H1 (cell line): ENCODE measurements around the gene GPSM1. TPM values are rescaled to one million over a fixed set of nuclear protein-coding genes. Genes with fewer than 3 reads are reported as not detected.

Experiments used
- CTCF ChIA-PET: fragments of 300-600 bp; sonication (Branson Sonifier 250); formaldehyde crosslinking; loops from one replicate; lab custom pipeline; 2021; ENCODE audit not compliant: partially characterized antibody; lab: Charles Lee
- POLR2A ChIA-PET: fragments of 300-600 bp; sonication (Branson Sonifier 250); formaldehyde crosslinking; loops from one replicate; lab custom pipeline; 2021; ENCODE audit warnings: inconsistent platforms; ENCODE audit not compliant: partially characterized antibody; lab: Charles Lee
- DNase-seq, 2 experiments: peaks; one replicate each; pipeline versions ENCODE4 v3.0.0 to v3.0.0-alpha.2; 2010 to 2022; ENCODE audit warnings: low spot score in 2 of 2, low read depth in 1 of 2, mixed read lengths in 1 of 2
- FAIRE-seq: peaks from 2 replicates; lab custom pipeline; 2011; peaks lifted over from hg19 to GRCh38; lab: Jason Lieb, UNC
- H2AFZ ChIP-seq: 2 replicates; pipeline ENCODE4 v1.8.1; 2012; ENCODE audit warnings: low read length, inconsistent platforms
- H2AK5ac ChIP-seq: 2 replicates; pipeline ENCODE4 v1.6.1; 2013; ENCODE audit warnings: low read depth, low read length
- H2BK120ac ChIP-seq: replicated peaks from 2 replicates; pipeline ENCODE3; 2013; ENCODE audit warnings: low read depth, low read length, inconsistent platforms
- H2BK12ac ChIP-seq: 2 replicates; pipeline ENCODE4 v1.6.1; 2013; ENCODE audit warnings: low read depth, low read length
- H2BK15ac ChIP-seq: 2 replicates; pipeline ENCODE4 v1.6.1; 2013; ENCODE audit warnings: low read length
- H2BK20ac ChIP-seq: 2 replicates; pipeline ENCODE4 v1.6.1; 2013; ENCODE audit warnings: low read length
- H2BK5ac ChIP-seq: 2 replicates; pipeline ENCODE4 v1.6.1; 2013; ENCODE audit warnings: low read depth, low read length
- H3K14ac ChIP-seq: 2 replicates; pipeline ENCODE4 v1.6.1; 2013; ENCODE audit warnings: inconsistent platforms; ENCODE audit not compliant: insufficient read length
- H3K18ac ChIP-seq: 2 replicates; pipeline ENCODE4 v1.6.1; 2013; ENCODE audit warnings: low read length; ENCODE audit errors: extremely low read depth
- H3K23ac ChIP-seq: 2 replicates; pipeline ENCODE4 v1.6.1; 2013; ENCODE audit warnings: inconsistent platforms; ENCODE audit not compliant: insufficient read length
- H3K23me2 ChIP-seq: 2 replicates; pipeline ENCODE4 v1.6.1; 2013; ENCODE audit warnings: low read depth, low read length
- H3K27ac ChIP-seq: 2 replicates; pipeline ENCODE4 v1.6.1; 2011; ENCODE audit warnings: low read depth, low read length, inconsistent platforms
- H3K27me3 ChIP-seq, 4 experiments: replicated peaks in 1 of 4; 1 replicate in 1 of 4; 2 replicates in 3 of 4; pipeline versions ENCODE4 v1.6.1 to v1.8.1; 2011 to 2013; ENCODE audit warnings: low read length in 3 of 4, mild to moderate bottlenecking in 3 of 4, inconsistent platforms in 2 of 4, mixed read lengths in 2 of 4, moderate library complexity in 1 of 4; ENCODE audit not compliant: control insufficient read depth in 3 of 4, insufficient read depth in 3 of 4; ENCODE audit errors: extremely low read depth in 1 of 4
- H3K36me3 ChIP-seq, 4 experiments: 2 replicates each; pipeline versions ENCODE4 v1.6.1 to v1.8.1; 2011 to 2013; ENCODE audit warnings: mild to moderate bottlenecking in 4 of 4, low read length in 3 of 4, moderate library complexity in 2 of 4, control low read depth in 1 of 4, inconsistent platforms in 1 of 4; ENCODE audit not compliant: insufficient read depth in 4 of 4, control insufficient read depth in 2 of 4
- H3K4ac ChIP-seq: replicated peaks from 2 replicates; pipeline ENCODE3; 2013; ENCODE audit warnings: low read length, low read depth, mixed read lengths, inconsistent platforms; ENCODE audit not compliant: insufficient read length
- H3K4me1 ChIP-seq, 4 experiments: replicated peaks in 1 of 4; 1 replicate in 1 of 4; 2 replicates in 3 of 4; pipeline versions ENCODE4 v1.6.1 to v1.8.1; 2011 to 2013; ENCODE audit warnings: low read length in 3 of 4, inconsistent platforms in 2 of 4, mixed read lengths in 1 of 4; ENCODE audit not compliant: insufficient read depth in 4 of 4, control insufficient read depth in 3 of 4
- H3K4me2 ChIP-seq, 2 experiments: 2 replicates each; pipeline versions ENCODE4 v1.6.1 to v1.8.1; 2011 to 2013; ENCODE audit warnings: low read depth in 2 of 2, low read length in 2 of 2, control low read depth in 1 of 2, inconsistent platforms in 1 of 2, mild to moderate bottlenecking in 1 of 2; ENCODE audit not compliant: insufficient read depth in 1 of 2
- H3K4me3 ChIP-seq, 4 experiments: fragments of 200-600, 300-600 bp in 1 of 4; sonication (generic), shearing (Covaris generic), sonication (Bioruptor Twin) in 1 of 4; 2 replicates each; pipeline versions ENCODE4 v1.5.1 to v1.8.1; 2011 to 2016; ENCODE audit warnings: low read length in 4 of 4, low read depth in 3 of 4, control low read depth in 2 of 4, inconsistent platforms in 2 of 4, mild to moderate bottlenecking in 2 of 4, mixed read lengths in 1 of 4, moderate library complexity in 1 of 4; ENCODE audit not compliant: insufficient read depth in 2 of 4; ENCODE audit errors: extremely low read depth in 1 of 4
- H3K56ac ChIP-seq: replicated peaks from 2 replicates; pipeline ENCODE3; 2013; ENCODE audit warnings: low read depth, mild to moderate bottlenecking, mixed read lengths, low read length, inconsistent platforms; ENCODE audit not compliant: insufficient read length
- H3K79me1 ChIP-seq: 2 replicates; pipeline ENCODE4 v1.6.1; 2013; ENCODE audit warnings: low read depth, low read length, control low read depth
- H3K79me2 ChIP-seq, 2 experiments: 2 replicates each; pipeline versions ENCODE4 v1.6.1 to v1.8.1; 2012 to 2013; ENCODE audit warnings: low read length in 2 of 2, mild to moderate bottlenecking in 2 of 2, inconsistent platforms in 1 of 2; ENCODE audit not compliant: insufficient read depth in 2 of 2, control insufficient read depth in 1 of 2
- H3K9ac ChIP-seq, 4 experiments: replicated peaks in 1 of 4; 1 replicate in 1 of 4; 2 replicates in 3 of 4; pipeline versions ENCODE4 v1.6.1 to v1.8.1; 2011 to 2013; ENCODE audit warnings: low read depth in 3 of 4, low read length in 3 of 4, control low read depth in 2 of 4, mild to moderate bottlenecking in 2 of 4, moderate library complexity in 2 of 4, inconsistent platforms in 1 of 4; ENCODE audit errors: extremely low read depth in 1 of 4
- H3K9me3 ChIP-seq, 2 experiments: 2 replicates each; pipeline versions ENCODE4 v1.6.1 to v1.8.1; 2012 to 2013; ENCODE audit warnings: mild to moderate bottlenecking in 2 of 2, moderate library complexity in 2 of 2, control low read depth in 1 of 2, inconsistent platforms in 1 of 2, low read depth in 1 of 2, low read length in 1 of 2, mixed read lengths in 1 of 2; ENCODE audit not compliant: insufficient read depth in 2 of 2
- H4K20me1 ChIP-seq, 2 experiments: replicated peaks in 1 of 2; 2 replicates each; pipeline versions ENCODE3 to v1.8.1; 2011 to 2013; ENCODE audit warnings: inconsistent platforms in 2 of 2, low read length in 2 of 2, mild to moderate bottlenecking in 1 of 2; ENCODE audit not compliant: insufficient read depth in 2 of 2, control insufficient read depth in 1 of 2
- H4K5ac ChIP-seq: 2 replicates; pipeline ENCODE4 v1.6.1; 2013; ENCODE audit warnings: low read length, low read depth, mixed read lengths, inconsistent platforms; ENCODE audit not compliant: insufficient read length
- H4K8ac ChIP-seq: 2 replicates; pipeline ENCODE4 v1.8.0; 2013; ENCODE audit warnings: mild to moderate bottlenecking, moderate library complexity, low read length, inconsistent platforms; ENCODE audit not compliant: insufficient read depth; ENCODE audit errors: extremely low read depth
- H4K91ac ChIP-seq: replicated peaks from 2 replicates; pipeline ENCODE3; 2013; ENCODE audit warnings: low read length, mixed read lengths, inconsistent platforms; ENCODE audit not compliant: insufficient read length
- BACH1 ChIP-seq: IDR thresholded peaks from 2 replicates; pipeline ENCODE4 v1.6.1; 2012; ENCODE audit warnings: low read length, improper control_type of control experiment
- BRCA1 ChIP-seq: IDR thresholded peaks from 2 replicates; pipeline ENCODE4 v1.6.1; 2012; ENCODE audit warnings: low read depth, low read length, improper control_type of control experiment
- KDM5A ChIP-seq: fragments of 200-600 bp; IDR thresholded peaks from 2 replicates; pipeline ENCODE4 v1.7.1; 2012; ENCODE audit warnings: mild to moderate bottlenecking, low read length, inconsistent platforms, mixed read lengths
- SAP30 ChIP-seq: fragments of 300-600 bp; sonication (generic); IDR thresholded peaks from 2 replicates; pipeline ENCODE4 v1.7.1; 2012; ENCODE audit warnings: low read length, moderate library complexity, mild to moderate bottlenecking, inconsistent platforms; ENCODE audit not compliant: insufficient read depth, insufficient replicate concordance
- SP4 ChIP-seq: IDR thresholded peaks from 2 replicates; pipeline ENCODE4 v1.6.1; 2012; ENCODE audit warnings: low read length, inconsistent platforms
- SRF ChIP-seq: IDR thresholded peaks from 2 replicates; pipeline ENCODE4 v1.6.1; 2011; ENCODE audit warnings: mild to moderate bottlenecking, low read depth, low read length, moderate library complexity
- TEAD4 ChIP-seq: IDR thresholded peaks from 2 replicates; pipeline ENCODE4 v1.6.1; 2012; ENCODE audit warnings: low read depth, low read length, inconsistent platforms, mixed read lengths
- WGBS, 2 experiments: shearing (Covaris generic) in 1 of 2; methylation state at CpG; one replicate each; pipeline versions ENCODE4 v1.1.6 to v1.1.7; 2013 to 2015; ENCODE audit warnings: low lambda C conversion rate in 2 of 2, mixed read lengths in 2 of 2, inconsistent platforms in 1 of 2, low coverage in 1 of 2, missing lambda C conversion rate in 1 of 2; ENCODE audit not compliant: insufficient replicate concordance in 2 of 2, insufficient coverage in 1 of 2, insufficient read length in 1 of 2; ENCODE audit errors: extremely low coverage in 1 of 2, missing lambda C conversion rate in 1 of 2; 5-methylcytosine and 5-hydroxymethylcytosine counted together
- polyA plus RNA-seq, 7 experiments: library from polyadenylated mRNA; depleted of rRNA in 3 of 7; stranded (reverse) in 5 of 7; unstranded in 2 of 7; fragments of >200 nt in 5 of 7; fragments of 200-250 nt in 2 of 7; gene quantifications; 1 replicate in 5 of 7; 2 replicates in 1 of 7; 4 replicates in 1 of 7; pipeline versions ENCODE4 v1.2.1 to v1.2.3, GENCODE V29; 2011 to 2013; ENCODE audit warnings: missing spikeins in 2 of 7, mixed read lengths in 2 of 7
- total RNA-seq: library from RNA; stranded (reverse); fragmentation: NEBNext Ultra II Directional; extraction: Animal tissue kit (Norgen Biotek cat#: 25700); gene quantifications from 2 replicates; pipeline ENCODE4 v1.2.1, GENCODE V29; 2021

The GPSM1 gene
- total and polyA plus RNA-seq, 2 of the 8 experiments (the other 6 are each of a cell fraction or from before 2014, with no cell fraction given) = 12.8 to 18.0 TPM

- H3K79me1 ChIP-seq = 0 out of 2 replicates have a peak, but pooled peaks cover 2% of the 10 kb centered on the region
- H3K27ac ChIP-seq = no peak overlapping the region
- peaks cover 0 to 8% of the 10 kb centered on the region in 2 experiments for H4K20me1 ChIP-seq
- H3K4me3 ChIP-seq = no peak overlapping the region
- H3K23me2 ChIP-seq = peaks cover 4% of the 10 kb centered on the region; the same call in 1 of the 2 replicates
- no peak overlapping the region for H3K4ac ChIP-seq
- H3K4me1 ChIP-seq = peaks cover 0 to 30% (median 20%) of the 10 kb centered on the region in 4 experiments; a peak in 6 of 7 replicates
- no peak overlapping the region for H2BK120ac ChIP-seq
- TF ChIP-seq SP4 (no peak), BACH1 (no peak), SRF (no peak), SAP30 (no peak), BRCA1 (no peak), KDM5A (no peak), TEAD4 (no peak)
- H3K79me2 ChIP-seq = no peaks in the 10 kb centered on the region
- H3K4me2 ChIP-seq = no peak overlapping the region
- H3K9me3 ChIP-seq = no peaks in the 10 kb centered on the region
- 92% methylated on average over 9 of the region's 23 CpGs; no CpG with 5 or more reads in 1 of the 2 experiments for WGBS, 2 experiments
- no peak overlapping the region for H4K5ac ChIP-seq
- H3K14ac ChIP-seq = no peak overlapping the region
- ChIA-PET POLR2A (interaction anchor here (0.8 to 2.8 kb wide), 6 partner anchors 17 to 398 kb away, joined by 4 to 7 read pairs (median 4); partner anchors contain the start of gene DNLZ), CTCF (interaction anchor here (0.8 to 1.9 kb wide), 4 partner anchors 10 to 60 kb away, joined by 3 to 6 read pairs (median 4); partner anchors contain the start of gene DNLZ)
- H3K9ac ChIP-seq = no peak overlapping the region
- FAIRE-seq (no peak), DNase-seq (no peak)
- H3K56ac ChIP-seq = no peak overlapping the region
- no peak overlapping the region for H3K18ac ChIP-seq
- no peak overlapping the region for H3K23ac ChIP-seq
- no peak overlapping the region for H2BK12ac ChIP-seq
- H4K91ac ChIP-seq = no peak overlapping the region
- H2BK15ac ChIP-seq = no peak overlapping the region
- no peaks in the 10 kb centered on the region for H3K36me3 ChIP-seq
- no peak overlapping the region for H2BK20ac ChIP-seq
- H3K27me3 ChIP-seq = no peaks in the 10 kb centered on the region
- H2BK5ac ChIP-seq = 0 out of 2 replicates have a peak overlapping the region, but pooled peaks have one; percentile 1
- no peak overlapping the region; the same call in 1 of the 2 replicates for H4K8ac ChIP-seq
- no peak overlapping the region for H2AFZ ChIP-seq
- no peak overlapping the region for H2AK5ac ChIP-seq
These were observed 2.5 kb downstream of the GPSM1 start for GRCh38 chr9:136329636-136330405.
